NCI-H748 (cell line): ENCODE measurements around the gene ZC3H18.
A peak's percentile ranks its signal among the peaks of the same experiment; 100 is the strongest.

Experiments used
- DNase-seq: peaks from one replicate; lab custom pipeline; 2025; ENCODE audit not compliant: unreplicated experiment; lab: John Stamatoyannopoulos, UW

The ZC3H18 gene

DNA sequence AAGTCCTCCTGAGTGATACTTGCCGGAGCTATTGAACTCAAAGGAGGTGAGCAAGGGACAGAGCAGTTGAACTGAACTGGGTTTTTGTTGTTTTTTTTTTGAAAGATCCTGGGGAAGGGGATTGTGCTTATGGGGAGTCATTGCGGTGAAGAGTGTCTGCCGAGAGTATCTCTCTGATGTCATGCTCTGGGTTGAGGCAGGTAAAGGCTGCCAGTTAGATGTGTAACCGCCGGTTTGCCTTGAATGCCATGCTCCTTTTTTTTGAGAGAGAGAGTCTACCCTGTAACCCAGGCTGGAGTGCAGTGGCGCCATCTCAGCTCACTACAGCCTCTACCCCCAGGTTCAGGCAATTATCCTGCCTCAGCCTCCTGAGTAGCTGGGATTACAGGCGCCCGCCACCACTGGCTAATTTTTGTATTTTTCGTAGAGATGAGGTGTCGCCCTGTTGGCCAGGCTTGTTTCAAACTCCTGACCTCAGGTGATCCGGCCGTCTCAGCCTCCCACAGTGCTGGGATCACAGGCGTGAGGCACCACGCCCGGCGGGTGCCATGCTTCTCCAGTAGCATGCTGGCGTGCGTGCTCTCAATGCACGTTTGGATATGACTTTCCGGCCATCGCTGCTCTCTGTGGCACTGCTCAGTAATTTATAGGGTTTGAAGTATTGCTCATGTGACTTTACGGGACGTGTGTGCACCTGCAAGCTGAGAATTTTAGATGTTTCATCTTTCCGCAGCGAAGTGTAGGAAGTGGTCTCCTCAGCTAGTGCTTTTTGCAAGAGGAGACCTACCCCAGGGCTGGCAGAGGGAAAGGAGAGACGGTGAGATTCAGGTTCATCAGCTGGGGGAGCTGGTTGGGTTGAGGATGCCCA lies 8.5 kb downstream of the ZC3H18 start:
- no peak for DNase-seq

DNA sequence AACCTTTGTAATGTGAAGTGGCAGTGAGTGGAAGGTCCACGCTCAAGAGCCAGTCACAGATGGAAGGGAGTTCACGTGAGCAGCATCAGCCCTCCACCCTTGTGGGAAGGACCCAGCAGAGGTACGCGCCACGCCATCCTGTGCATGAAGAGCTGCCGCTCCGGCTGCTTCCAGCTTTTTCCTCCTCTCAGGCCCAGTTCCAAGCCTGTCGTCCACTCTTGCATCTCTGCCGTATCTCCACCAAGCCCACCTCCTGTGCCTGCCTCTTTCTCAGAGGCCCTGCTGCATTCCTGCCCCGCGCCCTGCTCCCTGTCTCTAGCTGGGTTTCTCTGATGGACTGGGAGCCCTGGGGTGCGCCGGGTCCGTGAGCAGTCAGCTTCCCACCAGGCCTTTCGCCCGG lies 10.2 kb downstream of the ZC3H18 start:
- no peak for DNase-seq

DNA sequence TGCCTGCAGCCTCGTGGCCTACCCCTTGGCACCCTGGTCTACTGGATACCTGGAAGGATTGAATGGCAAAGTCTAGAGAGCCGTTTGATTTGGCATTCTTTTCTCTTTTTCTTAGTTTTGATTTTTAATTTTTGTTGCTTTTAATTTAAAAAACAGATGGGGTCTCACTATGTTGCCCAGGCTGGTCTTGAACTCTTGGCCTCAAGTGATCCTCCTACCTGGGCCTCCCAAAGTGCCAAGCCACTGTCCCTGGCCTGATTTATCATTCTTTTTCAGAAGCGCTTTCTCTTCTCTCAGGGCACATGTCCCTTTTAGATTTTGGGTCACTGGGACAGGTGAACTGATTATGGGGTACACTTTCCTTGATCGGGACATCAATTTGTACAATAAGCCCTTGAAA lies 10.8 kb downstream of the ZC3H18 start:
- no peak for DNase-seq

DNA sequence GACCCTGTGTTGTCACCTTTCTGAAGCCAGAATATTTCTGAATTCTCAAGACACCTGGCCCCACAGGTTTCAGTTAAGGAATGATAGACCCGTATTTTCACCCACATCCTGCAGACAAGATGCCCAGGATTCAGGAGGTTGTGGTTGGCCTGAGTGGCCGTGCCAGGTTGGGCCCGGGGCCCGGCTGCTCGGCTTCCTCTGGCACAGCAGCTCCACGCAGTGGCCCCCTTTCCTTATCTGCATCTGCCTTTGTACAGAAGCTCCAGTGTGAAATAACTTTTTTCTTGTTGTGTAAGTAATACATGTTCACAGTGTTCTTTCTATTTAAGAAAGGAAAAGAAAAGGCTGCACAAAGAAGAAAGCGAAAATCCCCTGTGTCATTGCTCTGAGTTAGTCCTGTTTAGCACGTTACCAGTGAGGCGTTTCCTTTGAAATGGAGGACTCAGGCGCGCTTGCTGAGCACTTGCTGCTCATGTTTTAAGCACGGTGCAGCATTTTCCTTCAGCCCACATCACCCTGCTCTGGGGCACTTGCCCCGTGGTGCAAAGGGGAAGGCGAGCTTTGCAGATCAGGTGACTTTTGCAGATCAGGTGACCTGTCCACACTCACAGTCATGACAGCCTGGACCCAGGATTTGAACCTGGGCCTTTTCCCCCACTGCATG lies 12.8 kb downstream of the ZC3H18 start:
- DNase-seq: no peak

DNA sequence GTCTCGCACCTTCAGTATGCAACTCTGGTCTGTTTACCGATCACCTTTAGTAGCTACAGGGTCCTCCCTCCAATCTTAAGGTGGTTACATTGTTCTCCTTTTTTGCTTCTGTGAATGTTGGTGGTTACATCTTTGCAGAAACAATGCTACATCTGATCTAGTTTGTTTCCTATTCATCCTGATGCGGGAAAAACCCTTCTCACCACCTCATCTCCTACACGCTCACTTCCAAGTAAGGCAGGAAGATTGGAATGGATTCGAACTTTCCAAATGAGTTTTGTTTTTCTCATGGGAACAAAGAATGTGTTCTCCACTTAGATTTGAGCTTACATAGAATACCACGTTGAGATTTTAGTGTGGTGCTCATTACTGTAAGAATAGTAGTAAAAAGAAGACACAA lies 14.5 kb downstream of the ZC3H18 start:
- DNase-seq: no peak

DNA sequence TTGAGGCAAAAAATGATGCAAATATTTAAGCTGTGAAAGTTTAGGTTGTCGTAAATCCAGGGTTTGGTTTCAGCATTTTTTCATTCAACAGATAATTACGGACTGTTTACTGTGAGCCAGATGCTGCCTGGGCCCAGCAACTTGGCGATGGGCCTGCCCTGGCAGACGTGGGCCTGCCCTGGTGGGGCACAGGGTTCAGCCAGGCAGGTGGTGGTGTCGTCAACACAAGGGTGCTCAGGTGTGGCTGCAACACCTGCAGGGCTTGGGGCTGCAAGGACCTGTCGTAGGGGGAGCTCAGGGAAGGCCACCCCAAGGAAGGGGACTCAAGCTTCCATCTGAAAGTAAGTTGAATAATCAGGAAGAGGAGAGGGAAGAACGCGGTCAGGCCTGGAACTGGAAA lies 15.1 kb downstream of the ZC3H18 start:
- DNase-seq: no peak

- no peak for DNase-seq
Measured at GRCh38 chr16:88585927-88586581, 15.9 kb downstream of the ZC3H18 start.

- no peak for DNase-seq
Measured at GRCh38 chr16:88588148-88588547, 17.9 kb downstream of the ZC3H18 start.

DNA sequence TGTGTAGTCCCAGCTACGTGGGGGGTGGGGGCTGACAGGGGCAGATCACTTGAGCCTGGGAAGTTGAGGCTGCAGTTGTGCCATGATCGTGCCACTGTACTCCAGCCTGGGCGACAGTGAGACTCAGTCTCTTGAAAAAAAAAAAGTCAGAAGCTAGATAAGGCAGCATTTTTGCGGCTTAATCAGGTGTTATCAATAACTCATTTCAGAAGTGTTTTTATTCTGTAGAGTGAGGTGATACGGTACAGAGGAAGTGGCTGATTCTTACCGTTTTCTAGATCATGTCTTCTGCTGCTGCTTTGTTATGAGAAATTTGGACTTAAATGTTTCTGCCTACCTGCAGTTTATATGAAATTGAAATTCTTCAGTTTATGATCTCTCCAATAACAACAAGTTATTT lies 18.6 kb downstream of the ZC3H18 start:
- no peak for DNase-seq

DNA sequence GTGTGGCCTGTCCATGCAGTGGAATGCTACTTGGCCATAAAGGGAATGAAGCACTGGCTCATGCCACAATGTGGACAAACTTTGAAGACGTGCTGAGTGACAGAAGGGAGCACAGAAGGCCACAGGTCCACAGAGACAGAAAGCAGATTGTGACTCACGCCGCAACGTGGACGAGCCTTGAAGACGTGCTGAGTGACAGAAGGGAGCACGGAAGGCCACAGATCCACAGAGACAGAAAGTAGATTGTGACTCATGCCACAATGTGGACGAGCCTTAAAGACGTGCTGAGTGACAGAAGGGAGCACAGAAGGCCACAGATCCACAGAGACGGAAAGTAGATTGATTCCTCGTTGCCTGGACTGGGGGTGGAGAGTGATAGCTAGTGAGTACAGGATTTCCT lies 19.2 kb downstream of the ZC3H18 start:
- no peak for DNase-seq

- no peak for DNase-seq
Measured at GRCh38 chr16:88591577-88592021, 21.4 kb downstream of the ZC3H18 start.

DNA sequence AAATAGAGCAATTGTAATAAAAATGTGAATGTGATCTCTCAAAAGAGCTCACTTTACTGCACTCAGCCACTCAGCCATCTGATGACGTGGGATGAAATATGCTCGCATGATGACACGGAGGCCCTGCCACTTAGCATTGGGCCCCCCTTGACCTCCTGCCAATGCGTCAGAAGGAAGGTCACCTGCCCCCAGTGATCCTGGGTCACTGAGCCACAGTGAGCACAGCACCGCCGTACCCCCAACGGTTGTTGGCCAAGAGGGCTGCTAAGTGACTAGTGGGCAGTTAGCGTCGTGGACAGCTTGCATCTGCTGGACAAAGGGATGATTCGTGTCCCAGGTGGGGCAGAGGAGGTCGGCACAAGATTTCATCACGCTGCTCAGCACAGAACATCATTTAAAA lies 22.9 kb downstream of the ZC3H18 start:
- no peak for DNase-seq

DNA sequence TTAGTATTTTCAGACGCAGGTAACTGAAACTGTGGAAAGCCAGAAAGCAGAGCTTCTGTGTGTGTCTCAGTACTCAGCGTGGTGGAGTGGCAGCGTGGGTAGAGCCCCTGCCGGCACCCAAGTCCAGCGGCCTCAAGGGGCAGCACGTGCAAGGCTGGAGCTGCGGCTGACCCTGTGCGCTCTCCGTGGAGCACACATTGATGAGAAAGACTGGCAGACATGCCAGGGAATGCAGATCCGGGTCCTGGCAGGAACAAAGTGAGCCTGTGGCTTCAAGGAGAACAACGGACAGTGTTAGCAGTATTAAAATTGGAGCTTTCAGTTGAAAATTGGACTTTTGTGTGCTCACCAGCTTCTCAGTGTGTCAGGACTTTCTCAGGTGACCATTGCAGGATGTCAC lies 23.3 kb downstream of the ZC3H18 start:
- DNase-seq: no peak

GRCh38 chr16:88593910-88594309 lies 23.7 kb downstream of the ZC3H18 start:
- no peak for DNase-seq

- no peak for DNase-seq
Measured at GRCh38 chr16:88595101-88595500, 24.9 kb downstream of the ZC3H18 start.

- no peak for DNase-seq
Measured at GRCh38 chr16:88595921-88596320, 25.7 kb downstream of the ZC3H18 start.

GRCh38 chr16:88596483-88596882 lies 26.3 kb downstream of the ZC3H18 start:
- no peak for DNase-seq

DNA sequence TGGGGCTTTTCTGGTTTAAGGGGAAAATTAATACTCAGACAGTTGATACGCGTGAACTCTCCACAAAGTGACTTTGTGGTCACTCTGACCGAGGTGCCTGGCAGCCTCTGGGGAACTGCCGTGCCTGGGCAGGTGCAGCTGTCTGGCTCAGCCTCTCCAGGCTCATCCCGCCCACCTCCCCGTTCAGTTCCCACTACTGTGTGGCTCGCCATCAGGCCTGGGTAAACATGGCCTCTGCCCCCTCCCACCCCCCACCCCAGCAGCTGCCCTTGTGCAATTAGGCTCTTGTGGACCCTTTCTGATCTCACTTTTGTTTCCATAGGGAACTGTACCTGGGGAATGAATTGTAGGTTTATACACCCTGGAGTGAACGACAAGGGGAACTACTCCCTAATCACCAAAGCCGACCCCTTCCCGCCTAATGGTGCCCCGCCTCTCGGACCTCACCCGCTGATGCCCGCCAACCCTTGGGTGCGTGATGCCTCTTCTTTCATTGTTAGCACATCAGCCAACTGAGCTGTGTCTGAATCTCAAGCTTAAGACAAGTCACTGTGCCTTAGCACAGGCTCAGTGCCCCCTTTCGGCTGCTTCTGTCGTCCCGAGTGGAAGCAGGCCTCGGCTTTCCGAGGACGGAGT lies 27.8 kb downstream of the ZC3H18 start:
- peak; percentile 59 for DNase-seq

DNA sequence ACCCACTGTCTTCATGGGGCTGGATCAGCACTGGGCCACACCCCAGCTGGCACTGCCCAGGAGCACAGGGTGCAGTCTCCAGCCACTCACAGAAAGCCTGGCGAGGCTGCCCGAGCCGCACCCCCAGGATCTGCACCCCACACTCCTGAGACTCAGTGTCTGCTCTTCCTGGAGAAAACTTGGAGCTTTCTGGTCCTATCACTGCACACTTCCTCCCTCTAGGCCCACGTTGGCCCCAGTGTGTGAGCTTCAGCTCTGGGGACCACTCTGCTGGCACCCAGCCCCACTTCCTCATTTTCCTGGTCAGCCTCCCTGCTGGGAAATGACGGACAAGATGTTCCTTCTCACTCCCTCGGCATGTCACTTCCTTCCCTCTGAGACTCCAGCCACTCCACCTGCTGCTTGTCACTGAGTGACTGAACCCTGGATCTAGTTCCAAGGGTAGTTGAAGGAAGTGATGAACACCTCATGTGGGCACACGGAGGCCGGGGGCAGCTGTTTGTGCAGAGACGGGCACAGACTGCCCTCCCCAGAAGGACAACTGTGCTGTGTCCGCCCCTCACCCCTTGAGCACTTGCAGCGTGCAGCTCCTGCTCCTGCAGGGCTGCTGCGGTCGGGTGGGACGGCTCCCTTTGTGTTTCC lies 29.0 kb downstream of the ZC3H18 start:
- no peak for DNase-seq

- no peak for DNase-seq
Measured at GRCh38 chr16:88599825-88600538, 29.8 kb downstream of the ZC3H18 start.
